GM12892 (cell line): ENCODE data around the gene SRRM5.

Experiments used
- POLR2A ChIP-seq: IDR thresholded peaks from 2 replicates; pipeline ENCODE4 v1.6.1; 2011; ENCODE audit warnings: low read depth, low read length, control low read depth
- POLR2AphosphoS5 ChIP-seq: IDR thresholded peaks from 2 replicates; pipeline ENCODE4 v1.6.1; 2011; ENCODE audit warnings: low read depth, low read length, control low read depth
- TAF1 ChIP-seq: IDR thresholded peaks from 2 replicates; pipeline ENCODE4 v1.6.1; 2011; ENCODE audit warnings: low read depth, mild to moderate bottlenecking, control low read depth, low read length, borderline replicate concordance

DNA sequence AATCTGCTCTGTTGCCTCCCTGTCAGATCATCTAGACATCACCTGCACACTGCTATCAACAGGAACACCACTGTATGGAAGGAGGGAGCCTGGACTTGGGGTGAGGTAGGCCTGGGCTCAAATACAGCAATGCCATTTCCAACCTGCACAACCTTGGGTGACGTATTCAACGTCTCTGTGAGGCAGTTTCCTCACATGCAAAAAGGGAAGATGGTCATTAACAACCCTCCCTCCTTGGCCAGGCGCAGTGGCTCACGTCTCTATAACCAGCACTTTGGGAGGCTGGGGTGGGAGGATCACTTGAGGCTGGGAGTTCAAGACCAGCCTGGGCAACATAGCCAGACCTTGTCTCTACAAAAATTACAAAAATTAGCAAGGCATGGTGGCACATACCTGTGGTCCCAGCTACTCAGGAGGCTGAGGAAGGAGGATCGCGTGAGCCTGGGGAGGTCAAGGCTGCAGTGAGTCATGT is 49.6 kb upstream of the SRRM5 start:
- TF ChIP-seq POLR2AphosphoS5, result no peak
- TF ChIP-seq POLR2A, result no peak
- no peak for TF ChIP-seq TAF1
